ENCODE data around the gene PNPLA7. TPM values are rescaled to one million over a fixed set of nuclear protein-coding genes. Genes with fewer than 3 reads are reported as not detected.

The PNPLA7 gene
- total and polyA plus RNA-seq, 2 of the 13 experiments (the other 11 are each of a cell fraction or from before 2014, with no cell fraction given) = 0.42 to 1.5 TPM

- TF ChIP-seq, protein P1, sequence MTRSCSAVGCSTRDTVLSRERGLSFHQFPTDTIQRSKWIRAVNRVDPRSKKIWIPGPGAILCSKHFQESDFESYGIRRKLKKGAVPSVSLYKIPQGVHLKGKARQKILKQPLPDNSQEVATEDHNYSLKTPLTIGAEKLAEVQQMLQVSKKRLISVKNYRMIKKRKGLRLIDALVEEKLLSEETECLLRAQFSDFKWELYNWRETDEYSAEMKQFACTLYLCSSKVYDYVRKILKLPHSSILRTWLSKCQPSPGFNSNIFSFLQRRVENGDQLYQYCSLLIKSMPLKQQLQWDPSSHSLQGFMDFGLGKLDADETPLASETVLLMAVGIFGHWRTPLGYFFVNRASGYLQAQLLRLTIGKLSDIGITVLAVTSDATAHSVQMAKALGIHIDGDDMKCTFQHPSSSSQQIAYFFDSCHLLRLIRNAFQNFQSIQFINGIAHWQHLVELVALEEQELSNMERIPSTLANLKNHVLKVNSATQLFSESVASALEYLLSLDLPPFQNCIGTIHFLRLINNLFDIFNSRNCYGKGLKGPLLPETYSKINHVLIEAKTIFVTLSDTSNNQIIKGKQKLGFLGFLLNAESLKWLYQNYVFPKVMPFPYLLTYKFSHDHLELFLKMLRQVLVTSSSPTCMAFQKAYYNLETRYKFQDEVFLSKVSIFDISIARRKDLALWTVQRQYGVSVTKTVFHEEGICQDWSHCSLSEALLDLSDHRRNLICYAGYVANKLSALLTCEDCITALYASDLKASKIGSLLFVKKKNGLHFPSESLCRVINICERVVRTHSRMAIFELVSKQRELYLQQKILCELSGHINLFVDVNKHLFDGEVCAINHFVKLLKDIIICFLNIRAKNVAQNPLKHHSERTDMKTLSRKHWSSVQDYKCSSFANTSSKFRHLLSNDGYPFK (CRISPR knock-in tag; IDR thresholded peaks at IDR 0.05; ENCODE audit: borderline replicate concordance) = peak; percentile 84; the same call in 1 of the 2 replicates
- peak; percentile 82 for TF ChIP-seq PITX1 (CRISPR knock-in tag; IDR thresholded peaks at IDR 0.05)
- peak; percentile 60 for TF ChIP-seq NFYC (CRISPR knock-in tag; IDR thresholded peaks at IDR 0.05)
- peak; percentile 59 for TF ChIP-seq ATF7-NPFF (CRISPR knock-in tag; IDR thresholded peaks at IDR 0.05; ENCODE audit: low read depth)
- no peak for TF ChIP-seq MAFF (IDR thresholded peaks at IDR 0.05; ENCODE audit: low read depth, low read length)
- no peak for TF ChIP-seq ZNF296 (CRISPR knock-in tag; conservative IDR thresholded peaks at IDR 0.05)
- peak; percentile 49; the same call in 1 of the 2 replicates for TF ChIP-seq TOPORS (CRISPR knock-in tag; IDR thresholded peaks at IDR 0.05)
- no peak for TF ChIP-seq CREB1 (IDR thresholded peaks at IDR 0.05)
- no peak for TF ChIP-seq CREB1 (CRISPR knock-in tag; IDR thresholded peaks at IDR 0.05)
- TF ChIP-seq CENPX (CRISPR knock-in tag; IDR thresholded peaks at IDR 0.05) = no peak
- TF ChIP-seq FLYWCH1 (CRISPR knock-in tag; IDR thresholded peaks at IDR 0.05) = 0 out of 2 replicates have a peak, but pooled peaks have one; percentile 80
- peak; percentile 67; the same call in 1 of the 2 replicates for TF ChIP-seq ZFP41 (CRISPR knock-in tag; IDR thresholded peaks at IDR 0.05; ENCODE audit: borderline replicate concordance)
- TF ChIP-seq ZNF24 (IDR thresholded peaks at IDR 0.05) = no peak
- no peak for TF ChIP-seq SIN3A (IDR thresholded peaks at IDR 0.05; ENCODE audit: borderline replicate concordance, low read depth, low read length)
- TF ChIP-seq ELF3 (CRISPR knock-in tag; IDR thresholded peaks at IDR 0.05) = peak; percentile 67; the same call in 1 of the 2 replicates
- peak; percentile 84 for TF ChIP-seq KLF9 (CRISPR knock-in tag; IDR thresholded peaks at IDR 0.05; ENCODE audit: low read depth)
- TF ChIP-seq ZNF501 (CRISPR knock-in tag; IDR thresholded peaks at IDR 0.05) = peak; percentile 86
- no peak; a peak in 1 of 4 replicates for TF ChIP-seq NR2F1 (CRISPR knock-in tag; IDR thresholded peaks at IDR 0.05)
- TF ChIP-seq ZBTB3 (CRISPR knock-in tag; IDR thresholded peaks at IDR 0.05; ENCODE audit: borderline replicate concordance, low read depth) = no peak
- TF ChIP-seq TRAFD1 (CRISPR knock-in tag; IDR thresholded peaks at IDR 0.05; ENCODE audit: borderline replicate concordance) = peak; percentile 88; the same call in 1 of the 2 replicates
- no peak for TF ChIP-seq RARG (CRISPR knock-in tag; IDR thresholded peaks at IDR 0.05; ENCODE audit: low read depth)
- peak; percentile 72 for TF ChIP-seq FOXA3 (CRISPR knock-in tag; IDR thresholded peaks at IDR 0.05)
- no peak for TF ChIP-seq NFE2L2 (IDR thresholded peaks at IDR 0.05; ENCODE audit: low read length)
- no peak for TF ChIP-seq ZNF136 (CRISPR knock-in tag; IDR thresholded peaks at IDR 0.05; ENCODE audit: low read depth)
- peak; percentile 91; the same call in 1 of the 2 replicates for TF ChIP-seq ZNF772 (CRISPR knock-in tag; IDR thresholded peaks at IDR 0.05)
- no peak for TF ChIP-seq RBM22 (optimal IDR thresholded peaks at IDR 0.05; ENCODE audit: low read length)
- no peak for TF ChIP-seq ZEB1 (IDR thresholded peaks at IDR 0.05; ENCODE audit: insufficient replicate concordance, low read depth)
Measured at GRCh38 chr9:137454597-137455358, 95.4 kb downstream of the PNPLA7 start (continued).

Measured in HepG2 (cell line).